ENCODE data around the gene AMDHD1.

DNA sequence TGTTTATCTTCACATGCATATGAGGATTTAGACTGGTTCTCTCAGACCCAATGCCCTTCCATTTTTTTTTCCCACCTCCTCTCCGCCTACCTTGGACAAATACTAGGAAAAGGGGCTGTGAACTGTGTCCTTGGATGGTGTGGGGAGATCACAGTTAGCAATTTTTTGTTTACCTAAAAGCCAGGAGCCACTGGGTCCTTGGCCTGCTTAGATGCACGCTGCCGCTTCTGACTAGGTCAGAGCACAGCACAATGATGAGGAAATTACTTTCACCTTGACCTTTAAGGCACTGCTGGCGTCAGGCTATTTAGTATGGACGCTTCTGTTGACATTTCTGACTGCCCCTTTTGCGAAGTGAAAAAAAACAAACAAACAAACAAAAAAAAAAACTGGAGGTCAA is 2.6 kb upstream of the AMDHD1 start:
- TF ChIP-seq, protein P1, sequence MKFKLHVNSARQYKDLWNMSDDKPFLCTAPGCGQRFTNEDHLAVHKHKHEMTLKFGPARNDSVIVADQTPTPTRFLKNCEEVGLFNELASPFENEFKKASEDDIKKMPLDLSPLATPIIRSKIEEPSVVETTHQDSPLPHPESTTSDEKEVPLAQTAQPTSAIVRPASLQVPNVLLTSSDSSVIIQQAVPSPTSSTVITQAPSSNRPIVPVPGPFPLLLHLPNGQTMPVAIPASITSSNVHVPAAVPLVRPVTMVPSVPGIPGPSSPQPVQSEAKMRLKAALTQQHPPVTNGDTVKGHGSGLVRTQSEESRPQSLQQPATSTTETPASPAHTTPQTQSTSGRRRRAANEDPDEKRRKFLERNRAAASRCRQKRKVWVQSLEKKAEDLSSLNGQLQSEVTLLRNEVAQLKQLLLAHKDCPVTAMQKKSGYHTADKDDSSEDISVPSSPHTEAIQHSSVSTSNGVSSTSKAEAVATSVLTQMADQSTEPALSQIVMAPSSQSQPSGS (CRISPR knock-in tag; IDR thresholded peaks at IDR 0.05; ENCODE audit: borderline replicate concordance, low read depth): no peak
- TF ChIP-seq, protein P2, sequence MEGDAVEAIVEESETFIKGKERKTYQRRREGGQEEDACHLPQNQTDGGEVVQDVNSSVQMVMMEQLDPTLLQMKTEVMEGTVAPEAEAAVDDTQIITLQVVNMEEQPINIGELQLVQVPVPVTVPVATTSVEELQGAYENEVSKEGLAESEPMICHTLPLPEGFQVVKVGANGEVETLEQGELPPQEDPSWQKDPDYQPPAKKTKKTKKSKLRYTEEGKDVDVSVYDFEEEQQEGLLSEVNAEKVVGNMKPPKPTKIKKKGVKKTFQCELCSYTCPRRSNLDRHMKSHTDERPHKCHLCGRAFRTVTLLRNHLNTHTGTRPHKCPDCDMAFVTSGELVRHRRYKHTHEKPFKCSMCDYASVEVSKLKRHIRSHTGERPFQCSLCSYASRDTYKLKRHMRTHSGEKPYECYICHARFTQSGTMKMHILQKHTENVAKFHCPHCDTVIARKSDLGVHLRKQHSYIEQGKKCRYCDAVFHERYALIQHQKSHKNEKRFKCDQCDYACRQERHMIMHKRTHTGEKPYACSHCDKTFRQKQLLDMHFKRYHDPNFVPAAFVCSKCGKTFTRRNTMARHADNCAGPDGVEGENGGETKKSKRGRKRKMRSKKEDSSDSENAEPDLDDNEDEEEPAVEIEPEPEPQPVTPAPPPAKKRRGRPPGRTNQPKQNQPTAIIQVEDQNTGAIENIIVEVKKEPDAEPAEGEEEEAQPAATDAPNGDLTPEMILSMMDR (IDR thresholded peaks at IDR 0.05): no peak
